Stimulated activated CD4-positive, alpha-beta T cell treated with anti-CD3 and anti-CD28 coated beads, Interleukin-12 subunit alpha, Interleukin-12 subunit beta, amount 100 ng/mL, for 48 hours (primary cell): ENCODE results near the gene UVRAG.
"Not testable (repeated sequence)": the region's sequence is repeated elsewhere in the genome, so short reads cannot be mapped to it uniquely, and the experiment has no call there.

ENCODE experiments used
- DNase-seq, 3 donors: peaks; one replicate each; pipeline ENCODE4 v3.0.0-alpha.2; 2020; ENCODE audit warnings: low read depth in 2 of 3, low spot score in 1 of 3

Gene UVRAG

DNA sequence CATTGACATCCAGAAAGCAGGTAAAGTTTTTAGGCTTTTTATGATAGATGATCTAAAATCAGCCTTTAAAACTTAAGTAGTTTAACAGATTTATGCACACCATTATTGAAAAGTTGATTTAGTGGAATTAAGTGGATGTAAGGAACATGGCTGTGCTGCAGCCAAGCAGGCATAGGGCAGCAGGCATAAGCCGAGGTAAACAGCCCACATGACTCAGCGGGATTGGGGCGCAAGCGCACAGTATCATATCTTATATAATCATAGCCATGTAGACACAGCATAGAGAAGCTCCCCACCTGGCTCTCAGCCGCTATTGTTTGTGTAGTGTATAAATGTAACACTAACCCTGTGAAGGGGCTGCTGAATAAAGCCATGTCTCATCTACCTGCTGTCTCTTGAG lies 233.8 kb downstream of the UVRAG start:
- peak in 2 of 3 donors; percentile 1 to 3 for DNase-seq

DNA sequence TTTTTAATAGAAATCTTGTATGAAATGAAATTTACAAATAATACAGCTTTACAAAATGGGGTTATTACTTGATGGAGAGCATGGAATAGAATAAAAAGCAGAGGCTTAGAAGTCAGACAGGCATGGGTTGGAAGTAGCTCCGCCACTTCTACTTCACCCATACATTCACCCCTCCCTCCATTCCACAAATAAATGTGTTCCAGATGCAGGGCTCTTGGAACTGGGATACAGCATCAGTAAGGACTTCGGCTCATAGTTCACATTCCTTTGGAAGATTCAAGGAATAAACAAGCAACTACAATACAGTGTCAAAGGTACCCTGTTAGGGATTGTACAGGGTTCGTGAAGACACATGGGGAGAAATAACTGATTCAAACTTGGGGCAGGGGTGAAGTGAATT lies 234.5 kb downstream of the UVRAG start:
- DNase-seq = no peak

DNA sequence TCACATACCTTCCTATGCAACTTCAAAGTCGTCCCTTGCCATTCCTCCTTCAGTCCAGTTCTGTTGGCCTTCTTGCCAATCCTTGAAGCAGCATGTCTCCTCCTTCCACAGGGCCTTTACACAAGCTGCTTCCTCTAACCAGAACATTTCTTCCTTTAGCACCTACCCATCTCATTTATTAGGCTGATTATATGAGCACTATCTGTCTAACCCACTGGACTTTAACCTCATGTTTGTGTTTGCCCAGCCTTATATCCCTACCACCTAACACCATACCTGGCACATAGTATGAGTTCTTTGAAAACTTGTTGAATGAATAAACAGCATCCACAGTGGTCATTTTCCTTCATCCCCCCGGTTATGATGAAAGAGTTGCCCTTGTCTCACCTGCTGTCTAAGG lies 236.9 kb downstream of the UVRAG start:
- DNase-seq = no peak

DNA sequence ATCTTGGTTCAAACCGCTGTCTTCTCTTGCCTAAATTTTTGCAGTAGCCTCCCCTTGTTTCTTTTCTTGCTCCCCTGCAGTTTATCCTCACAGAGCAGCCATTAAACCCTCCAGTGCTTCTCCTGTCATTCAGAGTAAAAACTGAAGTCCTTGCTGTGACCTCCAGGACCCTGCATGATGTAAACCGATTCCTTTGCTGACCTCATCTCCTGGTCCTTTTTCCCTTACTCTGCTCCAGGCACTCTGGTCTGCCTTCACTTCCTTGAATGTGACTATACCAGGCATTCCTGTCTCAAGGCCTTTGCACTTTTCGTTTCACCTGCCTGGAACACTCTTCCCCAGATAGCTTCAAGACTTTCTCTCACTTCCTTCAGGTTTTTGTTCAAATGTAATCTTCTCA lies 239.3 kb downstream of the UVRAG start:
- DNase-seq = no peak

DNA sequence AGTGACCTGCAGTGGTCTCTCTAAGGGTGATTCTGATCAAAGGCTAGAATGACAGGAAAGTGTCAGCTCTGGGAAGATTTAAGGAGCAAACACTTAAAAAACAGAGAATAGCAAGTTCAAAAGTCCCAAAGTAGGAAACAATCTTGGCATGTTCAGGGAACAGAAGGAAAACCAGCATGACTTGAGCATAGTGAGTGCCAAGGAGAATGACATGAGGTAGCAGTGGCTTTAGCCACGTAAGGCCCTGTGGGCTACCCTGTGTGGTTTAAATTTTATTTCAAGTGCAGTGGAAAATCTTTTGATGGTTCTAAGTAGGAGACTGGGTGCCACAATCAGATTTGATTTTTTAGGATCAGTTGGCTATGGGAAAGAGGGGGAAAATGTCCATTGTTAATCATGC lies 241.9 kb downstream of the UVRAG start:
- no peak for DNase-seq

DNA sequence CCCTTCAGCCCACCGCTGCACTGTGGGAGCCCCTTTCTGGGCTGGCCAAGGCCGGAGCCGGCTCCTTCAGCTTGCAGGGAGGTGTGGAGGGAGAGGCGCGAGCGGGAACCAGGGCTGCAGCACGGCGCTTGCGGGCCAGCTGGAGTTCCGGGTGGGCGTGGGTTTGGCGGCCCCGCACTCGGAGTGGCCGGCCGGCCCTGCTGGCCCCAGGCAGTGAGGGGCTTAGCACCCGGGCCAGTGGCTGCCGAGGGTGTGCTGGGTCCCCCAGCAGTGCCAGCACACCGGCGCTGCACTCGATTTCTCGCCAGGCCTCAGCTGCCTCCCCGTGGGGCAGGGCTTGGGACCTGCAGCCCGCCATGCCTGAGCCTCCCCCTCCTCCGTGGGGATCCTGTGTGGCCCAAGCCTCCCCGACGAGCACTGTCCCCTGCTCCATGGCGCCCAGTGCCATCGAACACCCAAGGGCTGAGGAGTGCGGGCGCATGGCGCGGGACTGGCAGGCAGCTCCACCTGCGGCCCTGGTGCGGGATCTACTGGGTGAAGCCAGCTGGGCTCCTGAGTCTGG lies 245.5 kb downstream of the UVRAG start:
- not testable (repeated sequence) for DNase-seq

DNA sequence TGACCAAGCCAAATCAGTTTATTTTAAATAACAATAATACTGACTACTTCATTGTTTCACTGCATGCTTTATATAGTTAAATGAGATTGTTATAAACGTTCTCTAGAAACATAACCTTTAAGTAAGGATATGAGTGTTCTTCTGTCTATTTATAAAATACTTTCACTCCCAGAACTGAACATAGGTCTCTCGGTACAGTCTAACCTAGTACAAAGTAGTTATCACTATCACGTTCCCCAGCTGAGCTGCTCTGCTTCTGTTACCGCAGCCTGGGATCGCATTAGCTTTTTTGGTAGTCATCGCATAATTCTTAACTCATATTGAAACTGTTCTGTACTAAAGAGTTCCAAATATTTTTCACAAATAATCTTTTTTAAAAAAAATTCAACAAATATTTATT lies 247.7 kb downstream of the UVRAG start:
- DNase-seq = no peak

DNA sequence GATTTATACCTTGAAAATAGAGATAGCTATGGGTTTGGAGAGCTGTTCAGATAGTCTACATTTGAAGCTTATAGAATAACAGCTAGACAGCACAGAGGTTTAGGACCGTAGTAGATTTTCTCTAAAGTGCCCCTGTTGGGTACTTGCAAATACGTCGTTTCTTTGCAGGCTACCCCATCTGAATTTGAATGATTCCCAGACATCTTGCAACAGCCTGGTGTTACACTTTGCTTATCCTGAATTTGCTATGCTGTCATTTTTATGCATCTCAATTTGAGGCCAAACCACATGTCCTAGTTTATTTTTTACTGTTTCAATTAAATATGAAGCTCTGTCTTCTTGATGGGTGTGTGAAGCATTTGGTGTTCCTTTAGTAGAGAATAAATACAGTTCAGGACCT lies 249.2 kb downstream of the UVRAG start:
- no peak for DNase-seq

DNA sequence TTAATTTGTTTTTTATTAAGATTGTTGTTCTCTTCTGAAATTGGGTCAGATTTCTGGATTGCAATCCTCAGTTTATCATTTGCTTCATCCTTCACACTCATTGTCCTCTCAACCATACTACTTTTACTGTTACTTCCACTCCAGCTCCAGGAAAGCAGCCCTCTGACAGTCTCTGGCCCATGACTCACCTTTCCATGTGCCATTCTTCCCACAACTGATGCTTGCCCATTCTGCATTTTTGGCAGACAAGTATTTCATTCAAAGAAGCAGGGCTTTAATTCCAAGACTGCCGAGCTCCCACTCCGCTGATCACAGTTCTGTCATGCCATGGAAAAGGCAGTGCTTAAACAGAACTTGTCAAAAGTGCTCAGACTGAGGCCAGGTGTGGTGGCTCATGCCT lies 252.1 kb downstream of the UVRAG start:
- no peak for DNase-seq

DNA sequence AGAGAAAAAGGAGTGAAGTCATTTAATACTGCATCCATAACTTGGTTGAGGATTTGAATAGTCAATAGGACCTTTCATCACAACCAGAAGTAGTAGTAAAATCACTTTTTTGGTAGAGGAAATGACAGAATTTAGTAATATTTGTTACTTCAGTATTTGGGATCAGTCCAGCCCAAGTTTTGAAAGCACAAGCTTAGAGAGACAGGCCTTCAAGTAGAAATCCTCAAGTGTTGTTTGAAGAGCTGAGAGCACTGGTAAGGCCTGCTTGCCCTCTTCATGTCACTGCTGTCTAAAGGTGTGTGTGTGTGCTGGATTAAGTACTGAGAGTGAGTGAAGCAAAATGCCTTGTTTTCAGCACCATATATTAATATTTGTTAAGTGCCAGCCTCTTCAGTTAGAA lies 254.0 kb downstream of the UVRAG start:
- no peak for DNase-seq

DNA sequence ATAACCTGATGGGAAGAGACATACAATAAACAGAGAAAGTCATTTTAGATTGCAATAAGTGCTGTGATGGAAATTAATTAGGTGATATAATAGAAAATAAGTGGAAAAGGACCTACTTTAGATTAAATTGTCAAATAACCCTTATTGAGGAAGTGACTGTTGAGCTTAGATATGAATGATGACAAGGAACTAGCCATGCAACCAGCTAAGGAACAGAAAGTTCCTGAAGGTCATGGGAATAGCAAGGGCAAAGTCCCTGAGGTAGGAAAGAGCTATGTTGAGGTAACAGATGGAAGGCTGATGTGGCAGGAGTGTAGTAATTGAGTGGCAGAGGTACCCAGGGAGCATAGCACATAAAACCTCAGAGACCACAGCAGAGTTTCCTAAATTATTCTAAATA lies 256.1 kb downstream of the UVRAG start:
- DNase-seq = no peak

DNA sequence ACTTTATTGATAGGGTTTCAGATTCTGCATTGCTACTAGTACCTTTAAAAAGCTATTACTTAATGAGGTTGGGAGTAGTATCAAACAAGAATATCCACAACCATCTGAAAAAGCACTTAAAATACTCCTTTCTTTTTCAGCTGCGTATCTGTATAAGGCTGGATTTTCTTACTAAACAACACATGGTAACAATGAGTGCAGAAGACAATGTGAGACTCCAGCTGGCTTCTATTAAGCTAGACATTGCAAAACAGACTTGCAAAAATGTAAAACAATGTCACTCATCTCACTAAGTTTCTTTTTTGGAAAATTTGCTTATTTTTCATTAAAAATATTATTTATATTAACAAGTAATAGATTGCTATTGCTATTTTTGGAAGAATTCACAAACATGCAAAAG lies 258.7 kb downstream of the UVRAG start:
- no peak for DNase-seq

DNA sequence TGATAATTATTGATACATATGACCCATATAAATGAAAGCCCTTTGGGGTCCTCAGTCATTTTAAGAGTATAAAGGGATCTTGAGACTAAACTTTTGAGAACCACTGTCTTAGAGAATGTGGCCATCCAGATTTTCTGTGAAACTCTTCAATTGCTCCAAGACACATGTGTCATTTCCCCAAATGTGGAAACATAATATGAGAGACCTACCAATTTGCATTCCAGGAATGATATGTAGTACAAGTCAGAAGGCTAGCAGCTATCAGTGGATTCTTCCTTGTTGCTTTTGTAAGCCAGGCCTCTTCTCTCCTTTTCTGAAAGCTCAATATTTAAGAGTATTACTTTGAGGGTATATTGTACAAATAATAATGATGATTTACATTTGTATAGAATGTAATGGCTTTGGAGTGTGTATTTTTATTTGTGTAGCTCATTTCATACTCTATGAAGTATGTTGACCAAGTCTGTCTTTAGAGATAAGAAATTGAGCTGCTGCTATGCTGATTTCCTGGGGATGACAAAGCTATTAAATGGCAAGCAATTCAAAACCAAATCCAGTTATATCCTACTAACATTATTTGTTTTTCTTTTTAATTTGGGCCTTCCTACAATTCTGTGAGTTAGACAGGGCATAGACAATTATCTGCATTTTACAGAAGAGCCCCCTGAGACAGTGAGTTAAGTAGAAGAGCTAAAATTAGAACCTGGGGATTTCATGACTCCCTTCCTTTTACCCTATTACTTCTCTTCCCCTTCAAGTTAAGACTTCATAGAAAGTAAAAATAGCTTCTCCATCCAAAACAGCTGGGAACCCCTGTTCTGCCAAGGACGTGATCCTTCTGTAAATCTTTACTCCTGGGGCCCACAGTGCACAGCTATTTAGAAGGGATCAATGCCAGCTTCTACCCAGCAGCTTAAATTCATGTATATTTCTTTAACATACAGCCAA lies 259.4 kb downstream of the UVRAG start:
- DNase-seq = no peak

DNA sequence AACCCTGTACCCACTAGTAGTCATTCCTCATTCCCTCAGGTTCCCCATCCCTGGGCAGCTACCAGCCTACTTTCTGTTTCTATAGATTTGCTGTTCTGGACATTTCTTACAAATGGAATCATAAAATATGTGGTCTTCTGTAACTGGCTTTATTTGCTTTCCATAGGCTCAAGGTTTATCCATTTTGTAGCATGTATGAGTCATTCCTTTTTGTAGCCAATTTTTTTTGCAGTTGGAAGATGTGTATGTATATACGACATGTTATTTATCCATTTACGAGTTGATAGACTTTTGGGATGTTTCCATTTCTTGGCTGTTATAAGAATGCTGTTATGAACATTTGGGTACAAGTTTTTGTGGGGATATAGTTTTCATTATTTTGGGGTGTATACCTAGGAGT lies 260.7 kb downstream of the UVRAG start:
- no peak for DNase-seq

DNA sequence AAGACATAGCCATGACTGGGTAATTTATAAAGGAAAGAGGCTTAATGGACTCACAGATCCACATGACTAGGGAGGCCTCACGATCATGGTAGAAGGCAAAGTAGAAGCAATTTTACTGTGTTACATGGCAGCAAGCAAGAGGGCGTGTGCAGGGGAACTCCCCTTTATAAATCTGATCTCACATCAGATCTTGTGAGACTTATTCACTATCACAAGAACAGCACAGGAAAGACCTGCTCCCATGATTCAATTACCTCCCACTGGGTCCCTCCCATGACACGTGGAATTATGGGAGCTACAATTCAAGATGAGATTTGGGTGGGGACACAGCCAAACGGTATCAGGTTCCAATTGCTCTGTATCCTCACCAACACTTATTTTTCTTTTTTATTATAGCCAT lies 261.2 kb downstream of the UVRAG start:
- not testable (repeated sequence) for DNase-seq

DNA sequence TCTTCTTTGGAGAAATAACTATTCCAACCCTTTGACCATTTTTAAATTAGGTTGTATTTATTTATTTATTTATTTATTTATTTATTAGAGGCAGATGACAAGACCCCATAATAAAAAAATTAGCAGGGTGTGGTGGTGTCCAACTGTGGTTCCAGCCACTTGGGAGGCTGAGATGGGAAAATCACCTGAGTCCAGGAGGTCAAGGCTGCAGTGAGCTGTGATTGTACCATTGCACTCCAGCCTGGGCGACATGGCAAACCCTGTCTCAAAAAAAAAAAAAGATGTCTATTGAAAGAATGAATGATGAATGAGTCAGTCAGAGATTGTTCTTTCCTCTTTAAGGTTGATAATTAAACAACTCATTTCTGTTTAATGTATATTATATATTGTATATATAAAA lies 261.7 kb downstream of the UVRAG start:
- DNase-seq = no peak

DNA sequence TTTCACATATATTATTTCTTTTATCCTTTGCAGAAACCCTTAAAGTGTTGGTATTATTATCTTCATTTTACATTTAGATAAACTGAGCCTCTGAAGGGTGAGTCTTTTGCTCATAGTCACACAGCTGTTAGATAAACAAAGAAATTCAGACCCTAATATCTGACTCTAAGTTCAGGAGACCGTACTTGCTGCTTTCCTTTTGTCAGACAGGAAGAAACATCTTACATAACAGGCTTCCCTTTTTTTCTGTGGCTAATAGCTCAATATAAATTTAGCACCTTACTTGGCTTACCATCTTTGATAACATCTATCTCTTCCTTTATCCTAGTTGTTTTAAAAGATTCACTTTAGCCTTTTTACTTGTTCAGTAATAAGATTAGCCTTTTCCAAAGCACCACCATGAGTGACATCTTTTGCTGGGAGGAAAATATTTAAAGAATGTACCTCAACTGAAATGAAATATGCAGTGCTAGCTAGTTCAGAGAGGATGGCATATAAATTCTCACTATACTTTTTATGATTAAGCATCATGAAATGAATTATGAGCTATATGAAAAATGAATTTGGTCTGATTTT lies 262.7 kb downstream of the UVRAG start:
- DNase-seq = no peak

DNA sequence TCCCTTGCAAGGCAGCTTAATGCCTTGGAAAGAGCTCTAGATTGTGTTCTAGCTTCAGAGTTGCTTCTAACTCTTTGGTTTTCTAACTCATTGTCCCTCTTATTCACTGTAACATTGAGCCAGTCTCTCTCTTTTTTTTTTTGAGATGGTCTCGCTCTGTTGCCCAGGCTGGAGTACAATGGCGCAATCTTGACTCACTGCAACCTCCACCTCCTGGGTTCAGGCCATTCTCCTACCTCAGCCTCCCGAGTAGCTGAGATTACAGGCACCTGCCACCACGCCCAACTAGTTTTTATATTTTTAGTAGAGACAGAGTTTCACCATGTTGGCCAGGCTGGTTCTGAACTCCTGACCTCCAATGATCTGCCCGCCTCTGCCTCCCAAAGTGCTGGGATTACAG lies 266.1 kb downstream of the UVRAG start:
- not testable (repeated sequence) for DNase-seq

DNA sequence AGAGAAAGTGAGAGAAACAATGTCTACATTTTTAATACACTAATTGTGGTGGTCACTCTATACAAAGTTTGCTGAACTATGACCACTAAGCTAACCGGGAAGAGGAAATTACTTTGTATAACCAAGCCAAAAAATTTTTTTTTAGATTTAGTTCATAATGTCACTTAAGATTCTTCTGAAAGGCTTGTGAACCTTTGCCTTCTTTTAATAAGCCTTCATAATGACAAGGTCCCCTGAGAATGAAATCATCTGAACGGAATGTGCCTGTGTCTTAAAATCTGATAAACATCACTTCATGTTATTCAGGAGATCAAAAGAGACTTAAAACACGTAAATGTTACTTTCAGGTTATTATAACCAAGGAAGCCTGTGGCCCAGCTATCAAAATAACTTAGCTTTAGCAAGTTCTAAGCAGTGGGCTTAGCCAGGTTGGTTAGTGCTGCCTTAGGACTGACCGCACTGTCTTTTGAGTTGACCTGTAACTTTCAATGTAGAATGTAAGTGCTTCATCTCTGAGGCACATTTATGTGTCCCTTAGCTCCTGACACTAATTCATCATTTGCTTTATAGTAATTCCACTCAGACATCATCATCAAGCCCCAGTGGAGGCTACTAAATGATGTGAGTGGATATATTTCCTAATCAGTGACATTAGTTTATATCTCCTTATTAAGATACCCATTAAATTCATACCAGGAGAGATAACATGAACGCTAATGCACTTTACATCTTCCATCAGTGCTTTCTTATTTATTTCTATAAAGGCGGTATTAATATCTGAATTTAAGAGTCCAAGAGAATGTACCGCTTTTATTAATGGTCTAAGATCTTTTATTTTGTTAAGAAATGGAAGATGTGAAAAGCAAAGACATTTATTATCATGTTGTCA lies 268.8 kb downstream of the UVRAG start:
- DNase-seq = no peak

DNA sequence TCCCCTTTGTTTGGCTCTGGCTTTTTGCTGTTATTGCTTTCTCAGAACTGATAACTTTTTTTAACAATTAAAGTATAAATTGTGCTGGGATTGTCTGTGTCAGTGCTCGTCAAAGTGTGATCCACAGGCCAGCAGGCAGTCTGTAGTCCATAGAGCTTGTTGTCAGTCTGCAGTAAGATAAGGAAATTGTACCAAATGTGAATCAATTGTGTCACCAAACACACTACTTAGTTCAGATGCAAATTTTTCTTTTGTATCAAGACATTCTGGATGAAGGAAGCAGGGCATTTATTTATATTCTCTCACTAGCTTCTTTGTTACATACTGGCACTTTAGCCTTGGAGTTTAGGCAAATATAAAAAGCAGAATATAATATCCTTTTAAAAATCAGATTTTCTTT lies 270.3 kb downstream of the UVRAG start:
- DNase-seq = no peak
